Endothelial cell of umbilical vein (primary cell): ENCODE data around the gene PLPP2. TPM values are rescaled to one million over a fixed set of nuclear protein-coding genes. Genes with fewer than 3 reads are reported as not detected.

ENCODE experiments used
- BruUV-seq: library from RNA; stranded (reverse); fragments of 400-500 nt; replicated peaks from 2 replicates; lab custom pipeline; 2021; lab: Mats Ljungman, UMichigan
- CTCF ChIA-PET: fragments of 300-600, 350-600 bp; sonication (Branson Sonifier 250); formaldehyde crosslinking; loops from one replicate; lab custom pipeline; 2021; ENCODE audit warnings: antibody characterized with exemption, inconsistent platforms; lab: Charles Lee
- POLR2A ChIA-PET: fragments of 300-600, 350-600 bp; sonication (Branson Sonifier 250); formaldehyde crosslinking; loops from one replicate; lab custom pipeline; 2021; ENCODE audit warnings: antibody characterized with exemption, inconsistent platforms; lab: Charles Lee
- DNase-seq: peaks from one replicate; pipeline ENCODE4 v3.0.0-alpha.2; 2011; ENCODE audit warnings: low read depth, low spot score
- FAIRE-seq: peaks from 2 replicates; lab custom pipeline; 2011; peaks lifted over from hg19 to GRCh38; lab: Jason Lieb, UNC
- H2AFZ ChIP-seq: 2 replicates; pipeline ENCODE4 v1.6.0; 2012; ENCODE audit warnings: low read depth, low read length, control low read depth, inconsistent platforms
- H3K27ac ChIP-seq: 2 replicates; pipeline ENCODE4 v1.5.1; 2011; ENCODE audit warnings: low read depth, mild to moderate bottlenecking, control low read depth, low read length, moderate library complexity; ENCODE audit not compliant: insufficient read depth
- H3K27me3 ChIP-seq, 2 experiments: 2 replicates each; pipeline versions ENCODE4 v1.6.0 to v1.6.1; 2011; ENCODE audit warnings: low read length in 2 of 2, mixed read lengths in 1 of 2; ENCODE audit not compliant: control insufficient read depth in 2 of 2, insufficient read depth in 2 of 2
- H3K36me3 ChIP-seq, 2 experiments: 2 replicates in 1 of 2; 3 replicates in 1 of 2; pipeline ENCODE4 v1.5.1; 2011; ENCODE audit warnings: low read length in 2 of 2, mild to moderate bottlenecking in 1 of 2, moderate library complexity in 1 of 2; ENCODE audit not compliant: control insufficient read depth in 2 of 2, insufficient read depth in 2 of 2; ENCODE audit errors: extremely low read depth in 1 of 2
- H3K4me1 ChIP-seq: 3 replicates; pipeline ENCODE4 v1.5.1; 2011; ENCODE audit warnings: mild to moderate bottlenecking, low read length; ENCODE audit not compliant: control insufficient read depth, insufficient read depth; ENCODE audit errors: extremely low read depth
- H3K4me2 ChIP-seq: 2 replicates; pipeline ENCODE4 v1.6.1; 2011; ENCODE audit warnings: low read length, control low read depth, mixed read lengths; ENCODE audit not compliant: insufficient read depth
- H3K4me3 ChIP-seq, 3 experiments: fragments of 200-600 bp in 1 of 3; sonication (generic), shearing (Covaris generic) in 1 of 3; replicated peaks in 1 of 3; 2 replicates each; pipeline ENCODE4 v1.5.1; 2011 to 2016; ENCODE audit warnings: control low read depth in 3 of 3, low read length in 3 of 3, mild to moderate bottlenecking in 2 of 3, inconsistent platforms in 1 of 3, low read depth in 1 of 3, moderate library complexity in 1 of 3; ENCODE audit not compliant: insufficient read depth in 1 of 3
- H3K79me2 ChIP-seq: 2 replicates; pipeline ENCODE4 v1.6.0; 2012; ENCODE audit warnings: low read length, inconsistent platforms; ENCODE audit not compliant: control insufficient read depth, insufficient read depth
- H3K9ac ChIP-seq: replicated peaks from 2 replicates; pipeline ENCODE3; 2011; ENCODE audit warnings: low read length, control low read depth; ENCODE audit not compliant: insufficient read depth; ENCODE audit errors: extremely low read depth
- H3K9me1 ChIP-seq: replicated peaks from 3 replicates; pipeline ENCODE4 v1.6.0; 2011; ENCODE audit warnings: mild to moderate bottlenecking, low read length; ENCODE audit not compliant: control insufficient read depth, insufficient read depth; ENCODE audit errors: extremely low read depth
- H3K9me3 ChIP-seq: replicated peaks from 2 replicates; pipeline ENCODE4 v1.5.1; 2012; ENCODE audit warnings: low read length, inconsistent platforms; ENCODE audit not compliant: control insufficient read depth, insufficient read depth
- H4K20me1 ChIP-seq: replicated peaks from 2 replicates; pipeline ENCODE3; 2011; ENCODE audit warnings: mild to moderate bottlenecking, low read length; ENCODE audit not compliant: control insufficient read depth, insufficient read depth; ENCODE audit errors: extremely low read depth
- CTCF ChIP-seq, 2 donors: IDR thresholded peaks; 1 replicate in 1 of 2; 2 replicates in 1 of 2; pipeline ENCODE4 v1.5.1; 2011; ENCODE audit warnings: low read length in 2 of 2, mild to moderate bottlenecking in 2 of 2, moderate library complexity in 2 of 2, control low read depth in 1 of 2, inconsistent platforms in 1 of 2, low read depth in 1 of 2; ENCODE audit not compliant: insufficient read depth in 1 of 2; ENCODE audit errors: extremely low read depth in 1 of 2
- EZH2 ChIP-seq: IDR thresholded peaks from 2 replicates; pipeline ENCODE4 v1.6.1; 2012; ENCODE audit warnings: borderline replicate concordance, low read depth, mild to moderate bottlenecking, moderate library complexity, low read length, inconsistent platforms; ENCODE audit not compliant: severe bottlenecking
- GATA2 ChIP-seq: IDR thresholded peaks from 2 replicates; pipeline ENCODE4 v1.7.0; 2011; ENCODE audit warnings: low read depth, mild to moderate bottlenecking, moderate library complexity, mixed read lengths, low read length; ENCODE audit not compliant: insufficient read length, insufficient read depth
- JUN ChIP-seq: IDR thresholded peaks from 2 replicates; pipeline ENCODE4 v1.6.1; 2011; ENCODE audit warnings: borderline replicate concordance, low read depth; ENCODE audit not compliant: insufficient read length, insufficient read depth
- MAX ChIP-seq: IDR thresholded peaks from 2 replicates; pipeline ENCODE4 v1.6.1; 2011; ENCODE audit not compliant: insufficient read depth, insufficient read length
- POLR2A ChIP-seq: IDR thresholded peaks from 2 replicates; pipeline ENCODE4 v1.6.1; 2012; ENCODE audit warnings: low read depth, mild to moderate bottlenecking, control low read depth, low read length
- dilution Hi-C: fragments of 300-500 bp; cut with MboI; formaldehyde crosslinking; loops from one replicate; pipeline ENCODE4 v1.15.0; 2019; ENCODE audit warnings: low sequenced_read_pairs; ENCODE audit not compliant: extremely low pct_ligation_motif_present
- intact Hi-C: fragments of 100-400 bp; cut with micrococcal nuclease; formaldehyde crosslinking; loops from one replicate; pipeline ENCODE4 v1.10.0; 2022
- polyA plus RNA-seq, 4 experiments: library from polyadenylated mRNA; depleted of rRNA in 3 of 4; stranded (reverse) in 3 of 4; unstranded in 1 of 4; fragments of >200 nt; gene quantifications; 2 replicates each; pipeline versions ENCODE4 v1.2.1 to v1.2.3, GENCODE V29; 2011 to 2012; ENCODE audit warnings: missing spikeins in 1 of 4
- total RNA-seq: library from RNA; stranded (reverse); gene quantifications from 2 replicates; pipeline ENCODE4 v1.2.3, GENCODE V29; 2021

The PLPP2 gene
- total and polyA plus RNA-seq, 2 donors (not counting 3 experiments of a cell fraction or from before 2014, with no cell fraction given) = 27.9 to 34.3 TPM

GRCh38 chr19:292281-292884 is 1.2 kb upstream of the PLPP2 start:
- dilution Hi-C loops = no loop called here
- TF ChIP-seq MAX (no peak), EZH2 (no peak), CTCF (IDR thresholded peaks at IDR 0.05; ENCODE audit: extremely low read depth in 1 of 2, insufficient read depth in 1 of 2, low read depth in 1 of 2, low read length in 2 of 2) (no peak), POLR2A (no peak), GATA2 (no peak), JUN (no peak)
- DNase-seq (no peak), FAIRE-seq (no peak)
- H3K9me1 ChIP-seq = no peaks in the 10 kb centered on the region
- ChIA-PET POLR2A (no interaction called here), CTCF (interaction anchor here (0.7 to 1.8 kb wide), 3 partner anchors 18 to 214 kb away, joined by 3 to 4 read pairs (median 3); no protein-coding TSS in a partner anchor)
- no peaks in the 10 kb centered on the region for H3K36me3 ChIP-seq
- H3K79me2 ChIP-seq = no peaks in the 10 kb centered on the region
- no peak overlapping the region for H2AFZ ChIP-seq
- peaks cover 11% of the 10 kb centered on the region for H3K4me1 ChIP-seq
- no peaks in the 10 kb centered on the region for H3K9me3 ChIP-seq
- no peaks in the 10 kb centered on the region for H4K20me1 ChIP-seq
- no TSS peak for BruUV-seq
- intact Hi-C loops = loop anchor here (10.0 kb wide), 2 partner anchors 52 to 212 kb away; partner anchors contain the start of genes MIER2 and TPGS1
- peaks cover 16 to 28% of the 10 kb centered on the region in 2 experiments for H3K27me3 ChIP-seq
- H3K27ac ChIP-seq = no peak overlapping the region
- no peak overlapping the region for H3K9ac ChIP-seq
- no peak overlapping the region for H3K4me3 ChIP-seq
- H3K4me2 ChIP-seq = no peak overlapping the region
